OCI-LY1 (cell line): ENCODE data around the gene LRP5.
"Not testable (repeated sequence)": the region's sequence is repeated elsewhere in the genome, so short reads cannot be mapped to it uniquely, and the experiment has no call there.

Experiments used
- EZH2 ChIP-seq: fragments of 200-600 bp; sonication (generic), shearing (Covaris generic); IDR thresholded peaks from 2 replicates; pipeline ENCODE4 v1.8.0; 2017; ENCODE audit warnings: borderline replicate concordance, mixed run types, mild to moderate bottlenecking, antibody characterized with exemption, low read length, moderate library complexity, mixed read lengths
- TF ChIP-seq, protein P1 (sequence below): fragments of 200-600 bp; sonication (generic), shearing (Covaris generic); IDR thresholded peaks from 2 replicates; pipeline ENCODE4 v1.5.1; 2017; ENCODE audit warnings: mild to moderate bottlenecking, antibody characterized with exemption, low read length, moderate library complexity, mixed read lengths

- TF ChIP-seq, protein P1, sequence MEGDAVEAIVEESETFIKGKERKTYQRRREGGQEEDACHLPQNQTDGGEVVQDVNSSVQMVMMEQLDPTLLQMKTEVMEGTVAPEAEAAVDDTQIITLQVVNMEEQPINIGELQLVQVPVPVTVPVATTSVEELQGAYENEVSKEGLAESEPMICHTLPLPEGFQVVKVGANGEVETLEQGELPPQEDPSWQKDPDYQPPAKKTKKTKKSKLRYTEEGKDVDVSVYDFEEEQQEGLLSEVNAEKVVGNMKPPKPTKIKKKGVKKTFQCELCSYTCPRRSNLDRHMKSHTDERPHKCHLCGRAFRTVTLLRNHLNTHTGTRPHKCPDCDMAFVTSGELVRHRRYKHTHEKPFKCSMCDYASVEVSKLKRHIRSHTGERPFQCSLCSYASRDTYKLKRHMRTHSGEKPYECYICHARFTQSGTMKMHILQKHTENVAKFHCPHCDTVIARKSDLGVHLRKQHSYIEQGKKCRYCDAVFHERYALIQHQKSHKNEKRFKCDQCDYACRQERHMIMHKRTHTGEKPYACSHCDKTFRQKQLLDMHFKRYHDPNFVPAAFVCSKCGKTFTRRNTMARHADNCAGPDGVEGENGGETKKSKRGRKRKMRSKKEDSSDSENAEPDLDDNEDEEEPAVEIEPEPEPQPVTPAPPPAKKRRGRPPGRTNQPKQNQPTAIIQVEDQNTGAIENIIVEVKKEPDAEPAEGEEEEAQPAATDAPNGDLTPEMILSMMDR: not testable (repeated sequence)
- not testable (repeated sequence) for TF ChIP-seq EZH2
Observed at GRCh38 chr11:68299517-68299879, 12.9 kb upstream of the LRP5 start.
